HepG2 (cell line): ENCODE data around the gene VSNL1. TPM values are rescaled to one million over a fixed set of nuclear protein-coding genes. Genes with fewer than 3 reads are reported as not detected.

Experiments used
- ATAC-seq: fragments of 200-7000 bp; cut with Tn5 transposase; 3 replicates; pipeline ENCODE4 v1.9.1; 2020; ENCODE audit warnings: mild to moderate bottlenecking, moderate library complexity
- BruUV-seq: library from RNA; stranded (reverse); fragments of 400-500 nt; replicated peaks from 2 replicates; lab custom pipeline; 2021; lab: Mats Ljungman, UMichigan
- CTCF ChIA-PET: fragments of 300-600 bp; formaldehyde crosslinking; extraction: SDS; loops from one replicate; lab custom pipeline; 2021; ENCODE audit warnings: low total read pairs, inconsistent platforms, low intra/inter-chr PET ratio; lab: Yijun Ruan, JAX
- POLR2A ChIA-PET: fragments of 350-600 bp; sonication (Branson Sonifier 250); formaldehyde crosslinking; loops from one replicate; lab custom pipeline; 2020; ENCODE audit warnings: antibody characterized with exemption, inconsistent platforms; lab: Yijun Ruan, JAX
- DNase-seq: peaks from one replicate; pipeline ENCODE4 v3.0.0-alpha.2; 2015; ENCODE audit warnings: low spot score
- FAIRE-seq: peaks from 3 replicates; lab custom pipeline; 2011; peaks lifted over from hg19 to GRCh38; lab: Jason Lieb, UNC
- H2AFZ ChIP-seq: one replicate; pipeline ENCODE4 v1.6.1; 2011; ENCODE audit warnings: low read length, inconsistent platforms
- H3K27ac ChIP-seq: fragments of 300-600 bp; 3 replicates; pipeline ENCODE4 v1.8.0; 2011; ENCODE audit warnings: mixed run types, mild to moderate bottlenecking, mixed read lengths, low read length, inconsistent platforms; ENCODE audit not compliant: insufficient read depth; ENCODE audit errors: extremely low read length
- H3K27me3 ChIP-seq, 2 experiments: fragments of 200-600 bp in 1 of 2; 2 replicates in 1 of 2; 3 replicates in 1 of 2; pipeline versions ENCODE4 v1.6.0 to v1.8.0; 2011; ENCODE audit warnings: low read length in 2 of 2, mild to moderate bottlenecking in 2 of 2, moderate library complexity in 2 of 2, inconsistent platforms in 1 of 2; ENCODE audit not compliant: insufficient read depth in 2 of 2, control insufficient read depth in 1 of 2
- H3K36me3 ChIP-seq, 2 experiments: fragments of 200-600 bp in 1 of 2; replicated peaks in 1 of 2; 2 replicates in 1 of 2; 3 replicates in 1 of 2; pipeline versions ENCODE4 v1.5.1 to v1.8.0; 2011; ENCODE audit warnings: low read length in 2 of 2, inconsistent platforms in 1 of 2; ENCODE audit not compliant: insufficient read depth in 2 of 2, control insufficient read depth in 1 of 2
- H3K4me1 ChIP-seq: 2 replicates; pipeline ENCODE4 v1.5.1; 2012; ENCODE audit warnings: low read length, inconsistent platforms; ENCODE audit not compliant: insufficient read depth
- H3K4me2 ChIP-seq: 2 replicates; pipeline ENCODE4 v1.6.0; 2011; ENCODE audit warnings: low read depth, low read length, inconsistent platforms
- H3K4me3 ChIP-seq, 3 experiments: fragments of 200-600 bp in 1 of 3; sonication (generic), shearing (Covaris generic) in 1 of 3; replicated peaks in 1 of 3; 2 replicates each; pipeline ENCODE4 v1.5.1; 2011 to 2016; ENCODE audit warnings: low read length in 3 of 3, inconsistent platforms in 2 of 3, low read depth in 2 of 3, mild to moderate bottlenecking in 2 of 3, control low read depth in 1 of 3, mixed read lengths in 1 of 3; ENCODE audit not compliant: insufficient read depth in 1 of 3
- H3K79me2 ChIP-seq: one replicate; pipeline ENCODE4 v1.6.1; 2011; ENCODE audit warnings: low read length, inconsistent platforms; ENCODE audit not compliant: insufficient read depth
- H3K9ac ChIP-seq: 2 replicates; pipeline ENCODE4 v1.6.0; 2011; ENCODE audit warnings: mild to moderate bottlenecking, low read depth, low read length, inconsistent platforms; ENCODE audit not compliant: insufficient read depth
- H3K9me3 ChIP-seq: 2 replicates; pipeline ENCODE4 v1.5.1; 2012; ENCODE audit warnings: mild to moderate bottlenecking, low read length
- H4K20me1 ChIP-seq: 2 replicates; pipeline ENCODE4 v1.6.0; 2011; ENCODE audit warnings: inconsistent platforms, mild to moderate bottlenecking, low read length, moderate library complexity; ENCODE audit not compliant: insufficient read depth
- HNRNPL ChIP-seq: fragments of 200-400 bp; formaldehyde crosslinking; IDR thresholded peaks from 2 replicates; pipeline ENCODE4 v1.6.1; 2017; ENCODE audit warnings: mild to moderate bottlenecking, low read depth, low read length
- PAWR ChIP-seq: sonication (generic); formaldehyde crosslinking; IDR thresholded peaks from 2 replicates; pipeline ENCODE4 v1.4.0; 2020; ENCODE audit warnings: missing genetic modification reagents, mild to moderate bottlenecking, borderline replicate concordance
- PHF5A ChIP-seq: IDR thresholded peaks from one replicate; pipeline ENCODE4 v1.6.1; 2018; ENCODE audit warnings: low read depth, missing genetic modification reagents; ENCODE audit not compliant: unreplicated experiment
- POLR2AphosphoS5 ChIP-seq: IDR thresholded peaks from 2 replicates; pipeline ENCODE4 v1.6.1; 2012; ENCODE audit warnings: low read depth, low read length
- RBFOX2 ChIP-seq: fragments of 200-400 bp; formaldehyde crosslinking; IDR thresholded peaks from 2 replicates; pipeline ENCODE4 v1.6.1; 2017; ENCODE audit warnings: low read depth, mild to moderate bottlenecking, low read length
- RNF2 ChIP-seq: fragments of 450-650 bp; conservative IDR thresholded peaks from 2 replicates; pipeline ENCODE4 v1.6.1; 2016; ENCODE audit warnings: low read depth
- SMYD3 ChIP-seq: sonication (generic); formaldehyde crosslinking; IDR thresholded peaks from 2 replicates; pipeline ENCODE4 v1.8.1; 2023; ENCODE audit warnings: mild to moderate bottlenecking, missing genetic modification reagents
- SRSF1 ChIP-seq: fragments of 200-400 bp; formaldehyde crosslinking; optimal IDR thresholded peaks from 2 replicates; pipeline ENCODE3; 2017; ENCODE audit warnings: mild to moderate bottlenecking, low read depth, low read length, moderate library complexity
- ZFP36L1 ChIP-seq: sonication (generic); formaldehyde crosslinking; IDR thresholded peaks from 2 replicates; pipeline ENCODE4 v1.8.0; 2022; ENCODE audit warnings: mild to moderate bottlenecking, missing genetic modification reagents, moderate library complexity
- ZNF234 ChIP-seq: sonication (generic); formaldehyde crosslinking; conservative IDR thresholded peaks from 2 replicates; pipeline ENCODE4 v1.5.1; 2020; ENCODE audit warnings: mild to moderate bottlenecking, missing genetic modification reagents
- ZNF382 ChIP-seq: sonication (generic); formaldehyde crosslinking; IDR thresholded peaks from 2 replicates; pipeline ENCODE4 v1.5.0; 2020; ENCODE audit warnings: missing genetic modification reagents, mild to moderate bottlenecking, borderline replicate concordance
- ZNF546 ChIP-seq: sonication (generic); formaldehyde crosslinking; conservative IDR thresholded peaks from 2 replicates; pipeline ENCODE4 v1.8.1; 2023; ENCODE audit warnings: mild to moderate bottlenecking, missing genetic modification reagents
- ZNF549 ChIP-seq: sonication (generic); formaldehyde crosslinking; IDR thresholded peaks from 2 replicates; pipeline ENCODE4 v1.5.0; 2020; ENCODE audit warnings: missing genetic modification reagents
- ZNF746 ChIP-seq: sonication (generic); formaldehyde crosslinking; IDR thresholded peaks from 2 replicates; pipeline ENCODE4 v1.8.0; 2022; ENCODE audit warnings: mild to moderate bottlenecking, missing genetic modification reagents
- ZNF749 ChIP-seq: sonication (generic); formaldehyde crosslinking; IDR thresholded peaks from 2 replicates; pipeline ENCODE4 v1.8.0; 2022; ENCODE audit warnings: mild to moderate bottlenecking, missing genetic modification reagents, moderate library complexity, borderline replicate concordance
- WGBS: methylation state at CpG from one replicate; pipeline ENCODE4 v1.1.6; 2017; ENCODE audit warnings: low lambda C conversion rate; 5-methylcytosine and 5-hydroxymethylcytosine counted together
- in situ Hi-C: cut with HindIII; loops from 2 replicates; pipeline ENCODE4 v1.10.0; 2017; ENCODE audit warnings: low pct_unique_long_range_greater_than_20kb; ENCODE audit not compliant: extremely low pct_ligation_motif_present
- intact Hi-C: fragments of 100-400 bp; cut with micrococcal nuclease; formaldehyde crosslinking; loops from one replicate; pipeline ENCODE4 v1.10.0; 2022; ENCODE audit not compliant: unreplicated experiment
- polyA plus RNA-seq, 8 experiments: library from polyadenylated mRNA; depleted of rRNA in 3 of 8; stranded (reverse) in 7 of 8; unstranded in 1 of 8; fragments of >200 nt; fragmentation: Illumina TruSeq in 4 of 8; extraction: Trizol in 4 of 8; gene quantifications; 2 replicates each; pipeline versions ENCODE4 v1.2.1 to v1.2.3, GENCODE V29; 2011 to 2016; ENCODE audit warnings: low read depth in 4 of 8, missing spikeins in 1 of 8, mixed read lengths in 1 of 8; ENCODE audit not compliant: insufficient read depth in 1 of 8
- total RNA-seq, 5 experiments: library from RNA; depleted of rRNA; stranded (reverse); fragments of >200 nt; fragmentation: Illumina TruSeq; extraction: Trizol; gene quantifications; 2 replicates each; pipeline ENCODE4 v1.2.3, GENCODE V29; 2016; ENCODE audit warnings: low read depth in 1 of 5
- TF ChIP-seq, protein P1 (sequence below): sonication (generic); formaldehyde crosslinking; IDR thresholded peaks from 2 replicates; pipeline ENCODE4 v1.4.0; 2020; ENCODE audit warnings: low read depth, mild to moderate bottlenecking, missing genetic modification reagents
- TF ChIP-seq, protein P2 (sequence below): sonication (generic); formaldehyde crosslinking; IDR thresholded peaks from 2 replicates; pipeline ENCODE4 v1.4.0; 2020; ENCODE audit warnings: missing genetic modification reagents
- TF ChIP-seq, protein P3 (sequence below): sonication (generic); formaldehyde crosslinking; IDR thresholded peaks from 2 replicates; pipeline ENCODE4 v1.9.0; 2022; ENCODE audit warnings: low read depth, missing genetic modification reagents

Gene VSNL1
- total and polyA plus RNA-seq, 2 of the 13 experiments (the other 11 are each of a cell fraction or from before 2014, with no cell fraction given) = 63.2 to 95.9 TPM

DNA sequence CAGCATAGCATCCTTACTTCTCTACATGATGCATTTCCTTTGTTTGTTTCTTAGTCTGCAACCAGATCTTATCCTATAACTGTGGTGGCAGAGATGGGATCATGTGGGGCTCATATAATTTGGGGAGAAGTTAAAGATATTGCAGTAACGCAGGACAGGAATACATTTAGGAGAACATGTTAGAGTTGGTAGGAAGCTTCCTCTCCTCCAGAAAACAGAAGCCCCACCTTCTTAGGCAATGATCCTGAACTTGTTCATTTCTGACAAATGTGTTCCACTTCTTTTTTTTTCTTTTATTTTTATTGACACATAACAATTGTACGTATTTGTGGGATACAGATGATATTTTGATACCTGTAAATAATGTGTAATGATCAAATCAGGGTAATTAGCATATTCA, 99.9 kb downstream of the VSNL1 start:
- Histone ChIP-seq H3K36me3 (peaks cover 9 to 36% of the 10 kb centered on the region in 2 experiments), H3K9ac (no peak overlapping the region), H3K4me3 (no peak overlapping the region), H3K27me3 (no peaks in the 10 kb centered on the region), H3K9me3 (no peaks in the 10 kb centered on the region), H2AFZ (no peak overlapping the region), H3K4me2 (no peak overlapping the region), H3K4me1 (peaks cover 27% of the 10 kb centered on the region), H3K79me2 (no peaks in the 10 kb centered on the region)
- in situ Hi-C loops (loop anchor here (10.0 kb wide), 1 partner anchor 166 kb away; no protein-coding TSS in a partner anchor), intact Hi-C loops (no loop called here)
- DNase-seq = no peak
- POLR2A ChIA-PET = no interaction called here
- no peak for FAIRE-seq
- no peak for ATAC-seq
- TF ChIP-seq POLR2AphosphoS5 (no peak), ZFP36L1 (CRISPR knock-in tag) (no peak), ZNF234 (CRISPR knock-in tag) (no peak), PAWR (CRISPR knock-in tag) (no peak), ZNF749 (CRISPR knock-in tag) (no peak), SMYD3 (no peak), PHF5A (no peak), SRSF1 (no peak), ZNF382 (CRISPR knock-in tag) (no peak), RNF2 (no peak), ZNF549 (CRISPR knock-in tag) (no peak), ZNF746 (CRISPR knock-in tag) (no peak), HNRNPL (no peak), RBFOX2 (no peak), ZNF546 (no peak)
- TF ChIP-seq, protein P1, sequence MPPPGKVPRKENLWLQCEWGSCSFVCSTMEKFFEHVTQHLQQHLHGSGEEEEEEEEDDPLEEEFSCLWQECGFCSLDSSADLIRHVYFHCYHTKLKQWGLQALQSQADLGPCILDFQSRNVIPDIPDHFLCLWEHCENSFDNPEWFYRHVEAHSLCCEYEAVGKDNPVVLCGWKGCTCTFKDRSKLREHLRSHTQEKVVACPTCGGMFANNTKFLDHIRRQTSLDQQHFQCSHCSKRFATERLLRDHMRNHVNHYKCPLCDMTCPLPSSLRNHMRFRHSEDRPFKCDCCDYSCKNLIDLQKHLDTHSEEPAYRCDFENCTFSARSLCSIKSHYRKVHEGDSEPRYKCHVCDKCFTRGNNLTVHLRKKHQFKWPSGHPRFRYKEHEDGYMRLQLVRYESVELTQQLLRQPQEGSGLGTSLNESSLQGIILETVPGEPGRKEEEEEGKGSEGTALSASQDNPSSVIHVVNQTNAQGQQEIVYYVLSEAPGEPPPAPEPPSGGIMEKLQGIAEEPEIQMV (CRISPR knock-in tag) = no peak
- TF ChIP-seq, protein P2, sequence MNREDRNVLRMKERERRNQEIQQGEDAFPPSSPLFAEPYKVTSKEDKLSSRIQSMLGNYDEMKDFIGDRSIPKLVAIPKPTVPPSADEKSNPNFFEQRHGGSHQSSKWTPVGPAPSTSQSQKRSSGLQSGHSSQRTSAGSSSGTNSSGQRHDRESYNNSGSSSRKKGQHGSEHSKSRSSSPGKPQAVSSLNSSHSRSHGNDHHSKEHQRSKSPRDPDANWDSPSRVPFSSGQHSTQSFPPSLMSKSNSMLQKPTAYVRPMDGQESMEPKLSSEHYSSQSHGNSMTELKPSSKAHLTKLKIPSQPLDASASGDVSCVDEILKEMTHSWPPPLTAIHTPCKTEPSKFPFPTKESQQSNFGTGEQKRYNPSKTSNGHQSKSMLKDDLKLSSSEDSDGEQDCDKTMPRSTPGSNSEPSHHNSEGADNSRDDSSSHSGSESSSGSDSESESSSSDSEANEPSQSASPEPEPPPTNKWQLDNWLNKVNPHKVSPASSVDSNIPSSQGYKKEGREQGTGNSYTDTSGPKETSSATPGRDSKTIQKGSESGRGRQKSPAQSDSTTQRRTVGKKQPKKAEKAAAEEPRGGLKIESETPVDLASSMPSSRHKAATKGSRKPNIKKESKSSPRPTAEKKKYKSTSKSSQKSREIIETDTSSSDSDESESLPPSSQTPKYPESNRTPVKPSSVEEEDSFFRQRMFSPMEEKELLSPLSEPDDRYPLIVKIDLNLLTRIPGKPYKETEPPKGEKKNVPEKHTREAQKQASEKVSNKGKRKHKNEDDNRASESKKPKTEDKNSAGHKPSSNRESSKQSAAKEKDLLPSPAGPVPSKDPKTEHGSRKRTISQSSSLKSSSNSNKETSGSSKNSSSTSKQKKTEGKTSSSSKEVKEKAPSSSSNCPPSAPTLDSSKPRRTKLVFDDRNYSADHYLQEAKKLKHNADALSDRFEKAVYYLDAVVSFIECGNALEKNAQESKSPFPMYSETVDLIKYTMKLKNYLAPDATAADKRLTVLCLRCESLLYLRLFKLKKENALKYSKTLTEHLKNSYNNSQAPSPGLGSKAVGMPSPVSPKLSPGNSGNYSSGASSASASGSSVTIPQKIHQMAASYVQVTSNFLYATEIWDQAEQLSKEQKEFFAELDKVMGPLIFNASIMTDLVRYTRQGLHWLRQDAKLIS = no peak
- TF ChIP-seq, protein P3, sequence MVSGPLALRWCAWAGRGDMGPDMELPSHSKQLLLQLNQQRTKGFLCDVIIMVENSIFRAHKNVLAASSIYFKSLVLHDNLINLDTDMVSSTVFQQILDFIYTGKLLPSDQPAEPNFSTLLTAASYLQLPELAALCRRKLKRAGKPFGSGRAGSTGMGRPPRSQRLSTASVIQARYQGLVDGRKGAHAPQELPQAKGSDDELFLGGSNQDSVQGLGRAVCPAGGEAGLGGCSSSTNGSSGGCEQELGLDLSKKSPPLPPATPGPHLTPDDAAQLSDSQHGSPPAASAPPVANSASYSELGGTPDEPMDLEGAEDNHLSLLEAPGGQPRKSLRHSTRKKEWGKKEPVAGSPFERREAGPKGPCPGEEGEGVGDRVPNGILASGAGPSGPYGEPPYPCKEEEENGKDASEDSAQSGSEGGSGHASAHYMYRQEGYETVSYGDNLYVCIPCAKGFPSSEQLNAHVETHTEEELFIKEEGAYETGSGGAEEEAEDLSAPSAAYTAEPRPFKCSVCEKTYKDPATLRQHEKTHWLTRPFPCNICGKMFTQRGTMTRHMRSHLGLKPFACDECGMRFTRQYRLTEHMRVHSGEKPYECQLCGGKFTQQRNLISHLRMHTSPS = no peak
- TF ChIP-seq, all 625 proteins: peak for 0
- CTCF ChIA-PET = no interaction called here
- no TSS peak for BruUV-seq
- peaks cover 19% of the 10 kb centered on the region for H4K20me1 ChIP-seq
- WGBS = over 99% methylated on average over 2 of the region's 2 CpGs
- no peak overlapping the region for H3K27ac ChIP-seq
